ENCODE data around the gene C6orf132. TPM values are rescaled to one million over a fixed set of nuclear protein-coding genes. Genes with fewer than 3 reads are reported as not detected.

The C6orf132 gene
- total RNA-seq, 1 experiment from 2014 or later: 31.9 TPM

DNA sequence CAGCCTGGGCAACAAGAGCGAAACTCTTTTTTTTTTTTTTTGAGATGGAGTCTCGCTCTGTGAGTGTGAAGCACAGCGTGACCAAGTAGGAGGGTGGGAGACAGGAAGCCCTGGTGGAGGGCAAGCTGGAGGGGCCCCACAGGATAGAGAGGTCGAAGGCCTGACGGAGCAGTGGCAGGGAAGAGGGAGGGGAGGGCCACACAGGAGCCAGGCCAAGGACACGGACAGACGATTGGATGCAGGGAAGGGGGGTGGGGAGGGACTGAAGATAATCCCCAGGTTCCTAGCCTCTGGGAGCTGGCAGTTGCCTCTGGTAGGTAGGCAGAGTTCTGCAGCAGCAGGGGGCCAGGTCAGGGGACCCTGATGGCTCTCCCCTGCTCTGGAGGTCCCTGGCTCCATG lies 20.0 kb upstream of the C6orf132 start:
- H3K9me3 Mint-ChIP-seq (ENCODE audit: unreplicated experiment): no peaks in the 10 kb centered on the region
- BruUV-seq (replicated peaks): no TSS peak
- H3K4me3 Mint-ChIP-seq (ENCODE audit: unreplicated experiment): no peak overlapping the region
- no peaks in the 10 kb centered on the region for H3K36me3 Mint-ChIP-seq (ENCODE audit: insufficient read depth, unreplicated experiment)
- TF ChIP-seq, protein P1, sequence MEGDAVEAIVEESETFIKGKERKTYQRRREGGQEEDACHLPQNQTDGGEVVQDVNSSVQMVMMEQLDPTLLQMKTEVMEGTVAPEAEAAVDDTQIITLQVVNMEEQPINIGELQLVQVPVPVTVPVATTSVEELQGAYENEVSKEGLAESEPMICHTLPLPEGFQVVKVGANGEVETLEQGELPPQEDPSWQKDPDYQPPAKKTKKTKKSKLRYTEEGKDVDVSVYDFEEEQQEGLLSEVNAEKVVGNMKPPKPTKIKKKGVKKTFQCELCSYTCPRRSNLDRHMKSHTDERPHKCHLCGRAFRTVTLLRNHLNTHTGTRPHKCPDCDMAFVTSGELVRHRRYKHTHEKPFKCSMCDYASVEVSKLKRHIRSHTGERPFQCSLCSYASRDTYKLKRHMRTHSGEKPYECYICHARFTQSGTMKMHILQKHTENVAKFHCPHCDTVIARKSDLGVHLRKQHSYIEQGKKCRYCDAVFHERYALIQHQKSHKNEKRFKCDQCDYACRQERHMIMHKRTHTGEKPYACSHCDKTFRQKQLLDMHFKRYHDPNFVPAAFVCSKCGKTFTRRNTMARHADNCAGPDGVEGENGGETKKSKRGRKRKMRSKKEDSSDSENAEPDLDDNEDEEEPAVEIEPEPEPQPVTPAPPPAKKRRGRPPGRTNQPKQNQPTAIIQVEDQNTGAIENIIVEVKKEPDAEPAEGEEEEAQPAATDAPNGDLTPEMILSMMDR (IDR thresholded peaks at IDR 0.05; ENCODE audit: unreplicated experiment): no peak
- POLR2A ChIA-PET: interaction anchor here (1.8 kb wide), 1 partner anchor 20 kb away, joined by 5 read pairs; the partner anchor contains the start of gene C6orf132
- no peak for DNase-seq (ENCODE audit: unreplicated experiment)
- intact Hi-C loops (cut with micrococcal nuclease): no loop called here
- H3K27ac Mint-ChIP-seq (ENCODE audit: low read depth, unreplicated experiment): no peak overlapping the region
- no peaks in the 10 kb centered on the region for H3K27me3 Mint-ChIP-seq (ENCODE audit: insufficient read depth, unreplicated experiment)
- CTCF ChIA-PET: interaction anchor here (5.2 kb wide), 1 partner anchor 87 kb away, joined by 28 read pairs; no protein-coding TSS in a partner anchor
- peaks cover 13% of the 10 kb centered on the region for H3K4me1 Mint-ChIP-seq (ENCODE audit: insufficient read depth, unreplicated experiment)

DNA sequence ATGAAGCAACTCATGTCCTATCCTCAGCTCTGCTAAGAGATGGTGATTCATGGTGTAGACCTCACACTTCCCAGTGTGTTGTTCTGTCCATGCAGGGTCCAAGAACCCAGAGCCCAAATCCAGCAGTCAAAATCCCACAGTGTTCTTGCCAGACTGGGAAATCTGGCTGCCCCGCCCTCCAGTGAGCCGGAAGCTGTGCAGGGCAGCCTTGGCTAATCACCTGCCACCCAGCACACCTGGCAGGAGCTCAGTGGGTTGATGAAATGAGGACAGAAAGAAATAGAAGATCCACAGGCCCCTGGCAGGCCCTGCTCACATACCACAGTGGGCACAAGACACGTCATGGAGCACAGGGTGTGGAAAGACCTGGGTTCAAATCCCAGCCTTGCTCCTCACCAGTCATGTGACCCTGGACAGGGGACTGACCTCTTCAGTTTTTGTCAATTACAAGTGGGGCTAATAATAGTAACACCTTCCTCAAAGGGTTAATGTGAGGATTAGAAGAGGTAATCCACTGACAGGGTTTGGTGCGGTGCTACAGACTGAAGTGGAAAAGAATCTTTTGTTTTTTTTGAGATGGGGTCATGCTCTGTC lies 17.1 kb upstream of the C6orf132 start:
- Mint-ChIP-seq H3K27me3 (ENCODE audit: insufficient read depth, unreplicated experiment) (no peaks in the 10 kb centered on the region), H3K27ac (ENCODE audit: low read depth, unreplicated experiment) (no peak overlapping the region), H3K4me3 (ENCODE audit: unreplicated experiment) (no peak overlapping the region), H3K4me1 (ENCODE audit: insufficient read depth, unreplicated experiment) (peaks cover 5% of the 10 kb centered on the region), H3K9me3 (ENCODE audit: unreplicated experiment) (no peaks in the 10 kb centered on the region), H3K36me3 (ENCODE audit: insufficient read depth, unreplicated experiment) (no peaks in the 10 kb centered on the region)
- no TSS peak for BruUV-seq (replicated peaks)
- ChIA-PET POLR2A (interaction anchor here (0.6 kb wide), 1 partner anchor 57 kb away, joined by 3 read pairs; no protein-coding TSS in a partner anchor), CTCF (no interaction called here)
- intact Hi-C loops (cut with micrococcal nuclease): no loop called here
- TF ChIP-seq, protein P1 (IDR thresholded peaks at IDR 0.05; ENCODE audit: unreplicated experiment): no peak
- no peak for DNase-seq (ENCODE audit: unreplicated experiment)

DNA sequence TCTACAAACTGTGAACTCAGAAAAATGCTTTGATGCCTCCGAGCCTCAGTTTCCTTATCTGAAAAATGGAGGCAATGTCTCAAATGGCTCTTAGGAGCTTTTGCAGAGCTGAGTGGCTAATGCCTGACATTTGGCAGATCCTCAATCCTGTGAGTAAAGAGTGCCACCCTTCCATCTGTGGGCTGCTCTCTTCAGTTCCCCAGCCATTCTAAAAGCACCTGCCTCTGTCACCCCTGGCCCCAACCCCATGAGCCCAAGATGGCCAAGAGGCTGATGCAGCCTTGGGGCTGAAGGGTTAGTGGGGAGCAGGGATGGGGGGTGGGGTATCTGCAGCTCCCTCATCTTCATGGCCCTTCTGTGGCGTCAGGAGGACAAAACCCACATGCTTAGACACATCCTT lies 16.2 kb upstream of the C6orf132 start:
- H3K27me3 Mint-ChIP-seq (ENCODE audit: insufficient read depth, unreplicated experiment): no peaks in the 10 kb centered on the region
- intact Hi-C loops (cut with micrococcal nuclease): no loop called here
- no peaks in the 10 kb centered on the region for H3K36me3 Mint-ChIP-seq (ENCODE audit: insufficient read depth, unreplicated experiment)
- TF ChIP-seq, protein P1 (IDR thresholded peaks at IDR 0.05; ENCODE audit: unreplicated experiment): no peak
- DNase-seq (ENCODE audit: unreplicated experiment): no peak
- H3K4me3 Mint-ChIP-seq (ENCODE audit: unreplicated experiment): no peak overlapping the region
- peaks cover 9% of the 10 kb centered on the region for H3K4me1 Mint-ChIP-seq (ENCODE audit: insufficient read depth, unreplicated experiment)
- BruUV-seq (replicated peaks): no TSS peak
- H3K9me3 Mint-ChIP-seq (ENCODE audit: unreplicated experiment): no peaks in the 10 kb centered on the region
- H3K27ac Mint-ChIP-seq (ENCODE audit: low read depth, unreplicated experiment): no peak overlapping the region
- CTCF ChIA-PET: interaction anchor here (1.0 kb wide), 1 partner anchor 74 kb away, joined by 4 read pairs; no protein-coding TSS in a partner anchor
- POLR2A ChIA-PET: interaction anchor here (1.8 kb wide), 1 partner anchor 16 kb away, joined by 5 read pairs; the partner anchor contains the start of gene C6orf132

DNA sequence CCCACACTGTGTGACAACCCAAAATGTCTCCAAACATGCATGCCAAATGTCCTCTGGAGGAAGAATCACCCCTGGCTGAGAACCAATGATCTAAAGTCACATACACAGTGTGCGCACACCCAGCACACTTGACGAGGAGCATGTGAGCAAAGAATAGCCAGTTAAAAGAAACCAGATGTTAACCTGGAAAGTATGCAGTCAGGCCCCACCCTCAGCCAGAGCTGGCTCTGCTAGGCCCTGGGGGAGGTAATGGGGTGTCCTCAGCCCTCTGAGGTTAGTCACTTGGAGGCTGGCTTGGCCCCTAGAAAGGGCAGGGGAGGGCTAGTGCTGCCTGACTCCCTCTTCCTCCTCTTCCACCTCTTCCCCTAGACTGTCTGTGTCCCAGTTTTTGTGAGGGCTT lies 15.6 kb upstream of the C6orf132 start:
- TF ChIP-seq, protein P1 (IDR thresholded peaks at IDR 0.05; ENCODE audit: unreplicated experiment): no peak
- H3K4me1 Mint-ChIP-seq (ENCODE audit: insufficient read depth, unreplicated experiment): peaks cover 11% of the 10 kb centered on the region
- CTCF ChIA-PET: interaction anchor here (0.6 to 1.0 kb wide), 2 partner anchors 9 to 73 kb away, joined by 4 to 5 read pairs; no protein-coding TSS in a partner anchor
- H3K27ac Mint-ChIP-seq (ENCODE audit: low read depth, unreplicated experiment): no peak overlapping the region
- H3K4me3 Mint-ChIP-seq (ENCODE audit: unreplicated experiment): no peak overlapping the region
- H3K9me3 Mint-ChIP-seq (ENCODE audit: unreplicated experiment): no peaks in the 10 kb centered on the region
- POLR2A ChIA-PET: interaction anchor here (1.8 kb wide), 1 partner anchor 15 kb away, joined by 5 read pairs; the partner anchor contains the start of gene C6orf132
- no peaks in the 10 kb centered on the region for H3K36me3 Mint-ChIP-seq (ENCODE audit: insufficient read depth, unreplicated experiment)
- H3K27me3 Mint-ChIP-seq (ENCODE audit: insufficient read depth, unreplicated experiment): no peaks in the 10 kb centered on the region
- no peak for DNase-seq (ENCODE audit: unreplicated experiment)
- intact Hi-C loops (cut with micrococcal nuclease): no loop called here
- BruUV-seq (replicated peaks): no TSS peak

Data from MCF 10A (cell line).